Measurements from ENCODE around the gene GABRB3.

- TF ChIP-seq CTCF (IDR thresholded peaks at IDR 0.05) (no peak), POLR2A (IDR thresholded peaks at IDR 0.05) (no peak)
Observed at GRCh38 chr15:26631894-26632293, 141.0 kb downstream of the GABRB3 start.
